NCI-H2196 treated with DMSO at 0.1 percent for 48 hours (cell line): ENCODE data around the gene TRIP13.

Experiments
- DNase-seq: peaks from one replicate; lab custom pipeline; 2025; ENCODE audit not compliant: unreplicated experiment; lab: John Stamatoyannopoulos, UW

Gene TRIP13

GRCh38 chr5:854966-855743 lies 37.5 kb upstream of the TRIP13 start:
- no peak for DNase-seq

GRCh38 chr5:855771-856530 lies 36.7 kb upstream of the TRIP13 start:
- DNase-seq, result no peak

GRCh38 chr5:856531-857425 lies 35.9 kb upstream of the TRIP13 start:
- DNase-seq, result no peak

GRCh38 chr5:858726-859125 lies 34.0 kb upstream of the TRIP13 start:
- no peak for DNase-seq

- DNase-seq, result no peak
Measured at GRCh38 chr5:859391-859790, 33.3 kb upstream of the TRIP13 start.

- DNase-seq, result no peak
Measured at GRCh38 chr5:859798-860296, 32.8 kb upstream of the TRIP13 start.

- DNase-seq, result no peak
Measured at GRCh38 chr5:860506-861150, 32.1 kb upstream of the TRIP13 start.

- DNase-seq, result no peak
Measured at GRCh38 chr5:861442-862366, 31.0 kb upstream of the TRIP13 start.

- no peak for DNase-seq
Measured at GRCh38 chr5:862367-863243, 30.1 kb upstream of the TRIP13 start.

GRCh38 chr5:863244-863805 lies 29.4 kb upstream of the TRIP13 start:
- no peak for DNase-seq

GRCh38 chr5:864492-865167 lies 28.1 kb upstream of the TRIP13 start:
- no peak for DNase-seq

GRCh38 chr5:865168-865521 lies 27.5 kb upstream of the TRIP13 start:
- no peak for DNase-seq

GRCh38 chr5:865771-866170 lies 26.9 kb upstream of the TRIP13 start:
- no peak for DNase-seq

- no peak for DNase-seq
Measured at GRCh38 chr5:867300-867870, 25.3 kb upstream of the TRIP13 start.

GRCh38 chr5:868428-869135 lies 24.1 kb upstream of the TRIP13 start:
- no peak for DNase-seq

- no peak for DNase-seq
Measured at GRCh38 chr5:870956-871355, 21.7 kb upstream of the TRIP13 start.
